HG03196 (cell line): ENCODE data around the gene KCNK18.
"Not testable (repeated sequence)": the region's sequence is repeated elsewhere in the genome, so short reads cannot be mapped to it uniquely, and the experiment has no call there.

Experiments used
- ATAC-seq: cut with Tn5 transposase; IDR thresholded peaks from one replicate; pipeline ENCODE4 v1.9.1; 2021; ENCODE audit not compliant: unreplicated experiment

Gene KCNK18

GRCh38 chr10:117217196-117217761 is 20.0 kb downstream of the KCNK18 start:
- peak; percentile 40 for ATAC-seq

- ATAC-seq = no peak
Measured at GRCh38 chr10:117218654-117219053, 21.4 kb downstream of the KCNK18 start.

- no peak for ATAC-seq
Measured at GRCh38 chr10:117221156-117221711, 23.9 kb downstream of the KCNK18 start.

GRCh38 chr10:117222552-117222951 is 25.3 kb downstream of the KCNK18 start:
- no peak for ATAC-seq

GRCh38 chr10:117222976-117223692 is 25.8 kb downstream of the KCNK18 start:
- ATAC-seq = no peak

- ATAC-seq = no peak
Measured at GRCh38 chr10:117223693-117224430, 26.6 kb downstream of the KCNK18 start.

GRCh38 chr10:117224881-117225280 is 27.6 kb downstream of the KCNK18 start:
- ATAC-seq = no peak

- no peak for ATAC-seq
Measured at GRCh38 chr10:117226813-117227451, 29.6 kb downstream of the KCNK18 start.

- no peak for ATAC-seq
Measured at GRCh38 chr10:117228210-117228609, 30.9 kb downstream of the KCNK18 start.

GRCh38 chr10:117230107-117230506 is 32.8 kb downstream of the KCNK18 start:
- ATAC-seq = not testable (repeated sequence)

- ATAC-seq = no peak
Measured at GRCh38 chr10:117237401-117237991, 40.2 kb downstream of the KCNK18 start.

- ATAC-seq = no peak
Measured at GRCh38 chr10:117239051-117239450, 41.8 kb downstream of the KCNK18 start.

GRCh38 chr10:117239721-117240620 is 42.7 kb downstream of the KCNK18 start:
- ATAC-seq = no peak

- no peak for ATAC-seq
Measured at GRCh38 chr10:117240621-117241529, 43.6 kb downstream of the KCNK18 start, which contains the start of gene SLC18A2. TSS of gene SLC18A2 (plus strand) at chr10:117241114. CDS start at chr10:117241694, 580 bp downstream.

- no peak for ATAC-seq
Measured at GRCh38 chr10:117241541-117242462, 44.5 kb downstream of the KCNK18 start.

- no peak for ATAC-seq
Measured at GRCh38 chr10:117242463-117242832, 45.2 kb downstream of the KCNK18 start.

GRCh38 chr10:117246997-117247671 is 49.8 kb downstream of the KCNK18 start:
- ATAC-seq = no peak
